Activated effector memory CD4-positive, alpha-beta T cell treated with Interleukin-2 at 50 U/mL for 16 hours (primary cell): Measurements from ENCODE around the gene SLC30A1.
"Not testable (repeated sequence)": the region's sequence is repeated elsewhere in the genome, so short reads cannot be mapped to it uniquely, and the experiment has no call there.

ENCODE experiments used
- DNase-seq: peaks from one replicate; pipeline ENCODE4 v3.0.0-alpha.2; 2020

Gene SLC30A1

DNA sequence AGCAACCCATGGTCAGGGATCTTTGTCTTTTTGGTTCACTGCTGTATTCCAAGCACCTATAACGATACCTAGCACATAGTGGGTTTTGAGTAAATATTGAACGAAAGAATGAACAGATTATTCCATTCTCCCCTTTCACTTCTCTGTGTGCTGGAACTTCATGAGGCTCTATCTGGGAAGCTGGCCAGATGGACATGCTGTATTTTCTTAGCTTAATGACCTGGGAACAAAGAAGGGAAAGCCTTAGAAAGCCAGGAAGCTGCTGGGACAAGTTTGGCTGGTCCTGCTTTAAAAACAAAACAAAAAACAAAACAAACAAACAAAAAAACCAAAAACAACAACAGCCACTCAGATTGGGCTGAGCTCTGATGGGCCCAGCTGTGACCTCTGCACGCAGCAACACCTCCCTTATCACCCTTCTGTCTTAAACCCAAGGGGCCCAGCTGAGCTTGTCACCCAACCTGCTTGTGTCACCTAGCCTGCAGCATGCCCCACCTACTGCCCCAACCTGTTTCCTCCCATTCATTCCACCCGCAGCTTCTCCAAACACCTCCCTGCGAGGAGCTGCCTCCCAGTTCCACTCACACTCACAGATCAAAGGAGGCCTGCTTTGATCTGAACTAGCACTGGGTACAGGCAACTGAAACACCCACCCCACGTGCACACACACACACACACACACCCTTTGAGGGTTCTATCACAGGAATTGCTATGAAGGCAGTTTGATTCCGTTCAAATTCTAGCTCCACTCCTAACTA, 37.1 kb downstream of the SLC30A1 start:
- DNase-seq: no peak

GRCh38 chr1:211541278-211541677, 37.7 kb downstream of the SLC30A1 start:
- DNase-seq: no peak

GRCh38 chr1:211540824-211541223, 38.1 kb downstream of the SLC30A1 start:
- not testable (repeated sequence) for DNase-seq

DNA sequence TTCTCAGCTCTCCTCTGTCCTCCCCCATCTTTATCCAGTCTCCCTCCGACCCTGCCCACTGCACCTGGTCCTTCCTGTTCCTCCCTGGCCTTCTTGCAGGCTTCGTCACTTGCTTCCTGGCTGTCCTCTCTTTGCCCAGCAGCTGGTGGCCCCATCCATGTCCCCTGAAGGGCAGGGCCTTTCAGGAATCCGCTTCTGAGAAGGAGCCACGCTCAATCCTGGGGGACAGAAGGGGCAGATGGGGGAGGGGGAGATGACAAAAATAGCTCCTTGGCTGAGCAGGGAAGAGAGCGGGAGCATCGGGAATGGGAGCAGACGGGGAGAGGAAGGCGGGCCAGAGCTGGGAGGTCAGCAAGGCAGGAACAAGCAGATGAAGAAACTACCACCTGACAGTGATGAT, 40.7 kb downstream of the SLC30A1 start:
- no peak for DNase-seq

GRCh38 chr1:211537253-211537652, 41.7 kb downstream of the SLC30A1 start:
- DNase-seq: no peak

GRCh38 chr1:211536606-211537005, 42.4 kb downstream of the SLC30A1 start:
- no peak for DNase-seq

DNA sequence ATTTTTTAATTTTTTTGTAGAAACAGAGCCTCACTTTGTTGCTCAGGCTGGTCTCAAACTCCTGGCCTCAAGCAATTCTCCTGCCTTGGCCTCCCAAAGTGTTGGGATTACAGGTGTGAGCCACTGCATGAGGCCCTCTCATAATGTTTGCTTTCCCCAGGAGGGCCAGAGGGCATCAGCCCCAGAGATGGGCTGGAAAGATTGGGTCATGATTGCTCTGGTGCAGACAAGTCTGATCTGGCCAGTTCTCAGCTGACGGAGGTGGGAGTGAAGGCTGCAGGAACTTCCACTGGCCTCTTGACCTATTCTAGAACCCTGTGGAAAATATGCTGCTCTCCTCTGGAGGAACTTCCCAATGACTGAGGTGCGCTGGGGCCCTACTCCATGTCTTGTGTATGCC, 43.6 kb downstream of the SLC30A1 start:
- no peak for DNase-seq

- DNase-seq: no peak
Measured at GRCh38 chr1:211534545-211535291, 44.2 kb downstream of the SLC30A1 start.

GRCh38 chr1:211532088-211532444, 46.9 kb downstream of the SLC30A1 start:
- no peak for DNase-seq

GRCh38 chr1:211531194-211532087, 47.5 kb downstream of the SLC30A1 start:
- DNase-seq: no peak

DNA sequence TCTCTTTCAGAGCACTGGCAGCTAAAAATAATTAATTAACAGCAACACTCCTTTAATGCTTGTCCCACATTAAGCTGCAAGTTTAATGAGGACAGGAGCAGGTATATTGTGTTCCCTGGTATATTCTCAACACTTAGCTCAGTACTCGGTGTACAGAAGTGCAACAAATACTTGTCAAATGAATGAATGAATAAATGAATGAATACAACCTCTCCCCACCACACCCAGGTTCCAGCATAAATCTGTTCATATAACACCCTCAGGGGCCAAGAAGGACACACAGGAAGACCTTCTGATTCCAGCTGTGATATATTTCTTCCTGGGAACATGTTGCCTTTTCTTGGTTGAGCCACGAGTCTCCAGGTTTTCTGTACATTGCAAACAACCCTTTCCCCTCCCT, 48.9 kb downstream of the SLC30A1 start:
- no peak for DNase-seq

DNA sequence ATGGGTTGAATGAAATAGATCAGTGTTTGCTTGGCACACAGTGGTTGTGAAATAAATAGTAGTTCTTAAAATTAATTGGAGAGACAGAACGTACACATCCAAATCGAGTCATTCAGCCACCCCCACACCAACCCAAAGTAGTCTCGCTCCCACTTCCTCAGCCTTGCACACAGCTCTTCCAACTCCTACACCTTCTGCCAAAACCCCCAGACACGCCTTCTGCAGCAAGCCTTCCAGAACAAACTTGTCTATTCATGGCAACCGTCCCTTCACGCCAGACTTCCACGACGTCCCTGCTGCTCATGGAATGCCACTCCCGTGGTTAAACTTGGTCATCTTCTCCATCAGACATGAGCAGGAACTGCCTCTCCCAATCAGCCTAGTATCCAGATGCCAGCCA, 49.5 kb downstream of the SLC30A1 start:
- DNase-seq: no peak

GRCh38 chr1:211529011-211529410, 50.0 kb downstream of the SLC30A1 start:
- no peak for DNase-seq

GRCh38 chr1:211527888-211528287, 51.1 kb downstream of the SLC30A1 start:
- no peak for DNase-seq

DNA sequence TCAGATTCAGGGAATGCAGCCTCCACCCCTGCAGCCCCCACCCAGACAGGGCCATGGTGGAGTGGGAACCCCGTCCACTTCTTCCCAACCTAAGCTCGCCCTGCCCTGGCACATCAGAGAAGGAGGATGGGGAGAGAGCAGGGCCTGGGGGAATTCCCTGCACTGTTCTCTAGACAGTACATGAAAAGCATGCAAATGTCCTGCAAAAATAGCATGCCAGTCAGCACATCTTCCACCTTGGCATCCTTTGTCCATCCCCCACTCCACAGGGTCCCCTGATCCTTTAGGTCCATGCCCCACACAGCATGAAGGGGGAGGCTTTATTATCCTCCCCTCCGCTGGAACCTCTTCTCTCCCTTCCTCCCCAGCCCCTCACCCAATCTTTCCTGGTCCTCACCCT, 52.0 kb downstream of the SLC30A1 start:
- no peak for DNase-seq

DNA sequence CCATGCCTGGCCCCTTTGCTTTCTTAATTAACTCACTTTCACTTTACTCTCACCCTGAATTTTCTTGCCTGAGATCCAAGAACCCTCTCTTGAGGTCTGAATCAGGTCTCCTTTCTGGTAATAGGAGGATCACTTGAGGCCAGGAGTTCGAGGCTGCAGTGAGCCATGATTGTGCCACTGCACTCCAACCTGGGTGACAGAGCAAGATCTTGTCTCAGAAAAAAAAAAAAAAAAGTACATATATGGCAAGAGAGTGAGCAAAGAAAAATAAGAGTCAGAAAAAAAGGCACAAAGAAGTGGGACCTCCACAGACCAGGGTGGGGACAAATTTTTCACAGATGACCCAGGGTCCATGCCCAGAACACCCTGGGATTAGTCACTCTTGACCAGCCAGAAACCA, 52.9 kb downstream of the SLC30A1 start:
- no peak for DNase-seq

DNA sequence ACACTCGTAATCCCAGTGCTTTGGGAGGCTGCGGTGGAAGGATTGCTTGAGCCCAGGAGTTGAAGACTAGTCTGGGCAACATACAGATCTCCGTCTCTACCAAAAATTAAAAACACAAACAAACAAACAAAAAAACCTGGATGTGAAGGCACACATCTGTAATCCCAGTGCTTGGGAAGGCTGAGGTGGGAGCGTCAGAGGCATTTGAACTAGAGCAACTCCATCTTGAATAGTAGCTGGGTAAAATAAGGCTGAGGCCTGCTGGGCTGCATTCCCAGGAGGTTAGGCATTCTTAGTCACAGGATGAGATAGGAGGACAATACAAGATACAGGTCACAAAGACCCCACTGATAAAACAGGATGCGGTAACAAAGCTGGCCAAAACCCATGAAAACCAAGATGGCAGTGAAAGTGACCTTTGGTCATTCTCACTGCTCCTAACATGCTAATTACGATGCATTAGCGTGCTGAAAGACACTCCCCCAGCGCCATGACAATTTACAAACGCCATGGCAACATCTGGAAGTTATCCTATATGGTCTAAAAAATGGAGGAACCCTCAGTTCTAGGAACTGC, 53.8 kb downstream of the SLC30A1 start:
- DNase-seq: no peak

- DNase-seq: no peak
Measured at GRCh38 chr1:211524521-211524920, 54.4 kb downstream of the SLC30A1 start.

- no peak for DNase-seq
Measured at GRCh38 chr1:211522804-211523203, 56.2 kb downstream of the SLC30A1 start.
